Glomerular endothelial cell (primary cell): ENCODE measurements around the gene SLC4A1AP. TPM values are rescaled to one million over a fixed set of nuclear protein-coding genes. Genes with fewer than 3 reads are reported as not detected.
"Not testable (repeated sequence)": the region's sequence is repeated elsewhere in the genome, so short reads cannot be mapped to it uniquely, and the experiment has no call there.

Source experiments
- DNase-seq: peaks from one replicate; pipeline ENCODE4 v3.0.0-alpha.2; 2011; ENCODE audit warnings: low read depth, low spot score; ENCODE audit errors: extremely low read depth
- total RNA-seq: library from RNA; depleted of rRNA; stranded (reverse); fragments of >200 nt; gene quantifications from 2 replicates; pipeline ENCODE4 v1.2.3, GENCODE V29; 2015

Gene SLC4A1AP
- total RNA-seq, 1 donor from 2014 or later: 26.4 TPM

GRCh38 chr2:27651056-27651455 is 12.6 kb upstream of the SLC4A1AP start:
- DNase-seq: no peak

- DNase-seq: no peak
These were observed 11.3 kb upstream of the SLC4A1AP start for GRCh38 chr2:27652341-27652740.

GRCh38 chr2:27652790-27653189 is 10.9 kb upstream of the SLC4A1AP start:
- no peak for DNase-seq

GRCh38 chr2:27653397-27653796 is 10.3 kb upstream of the SLC4A1AP start:
- DNase-seq: no peak

- no peak for DNase-seq
These were observed 8.3 kb upstream of the SLC4A1AP start for GRCh38 chr2:27655155-27655951.

- no peak for DNase-seq
These were observed 2.3 kb upstream of the SLC4A1AP start for GRCh38 chr2:27661371-27661770.

- no peak for DNase-seq
These were observed 475 bp downstream of the SLC4A1AP start for GRCh38 chr2:27664154-27664574.

- DNase-seq: no peak
These were observed 1.1 kb downstream of the SLC4A1AP start for GRCh38 chr2:27664622-27665363.

GRCh38 chr2:27667446-27667845 is 3.8 kb downstream of the SLC4A1AP start:
- DNase-seq: no peak

- DNase-seq: no peak
These were observed 7.5 kb downstream of the SLC4A1AP start for GRCh38 chr2:27671235-27671634.

- DNase-seq: no peak
These were observed 9.2 kb downstream of the SLC4A1AP start for GRCh38 chr2:27672723-27673486.

- DNase-seq: no peak
These were observed 16.9 kb downstream of the SLC4A1AP start for GRCh38 chr2:27680571-27680970.

GRCh38 chr2:27681841-27682240 is 18.2 kb downstream of the SLC4A1AP start:
- no peak for DNase-seq

GRCh38 chr2:27682334-27682771 is 18.7 kb downstream of the SLC4A1AP start:
- not testable (repeated sequence) for DNase-seq

GRCh38 chr2:27683390-27684071 is 19.8 kb downstream of the SLC4A1AP start:
- DNase-seq: peak; percentile 98

- not testable (repeated sequence) for DNase-seq
These were observed 21.3 kb downstream of the SLC4A1AP start for GRCh38 chr2:27685006-27685405.

GRCh38 chr2:27685577-27685976 is 21.9 kb downstream of the SLC4A1AP start:
- DNase-seq: no peak

GRCh38 chr2:27687232-27687631 is 23.5 kb downstream of the SLC4A1AP start:
- no peak for DNase-seq

- no peak for DNase-seq
These were observed 25.7 kb downstream of the SLC4A1AP start for GRCh38 chr2:27689424-27689823.

GRCh38 chr2:27690052-27690451 is 26.4 kb downstream of the SLC4A1AP start:
- DNase-seq: no peak

- DNase-seq: no peak
These were observed 34.0 kb downstream of the SLC4A1AP start for GRCh38 chr2:27697660-27698059.
